Activated CD4-positive, alpha-beta T cell treated with anti-CD3 and anti-CD28 coated beads, Interleukin-2, Interleukin-6, amounts not matched to agents 100 ng/mL and 50 ng/mL, durations not matched to agents 16 hours and 8 hours (primary cell): ENCODE measurements around the gene UQCR10.
A peak's percentile ranks its signal among the peaks of the same experiment; 100 is the strongest.
"Not testable (repeated sequence)": the region's sequence is repeated elsewhere in the genome, so short reads cannot be mapped to it uniquely, and the experiment has no call there.

Experiments
- DNase-seq: peaks from one replicate; pipeline ENCODE4 v3.0.0-alpha.2; 2020

UQCR10 gene

DNA sequence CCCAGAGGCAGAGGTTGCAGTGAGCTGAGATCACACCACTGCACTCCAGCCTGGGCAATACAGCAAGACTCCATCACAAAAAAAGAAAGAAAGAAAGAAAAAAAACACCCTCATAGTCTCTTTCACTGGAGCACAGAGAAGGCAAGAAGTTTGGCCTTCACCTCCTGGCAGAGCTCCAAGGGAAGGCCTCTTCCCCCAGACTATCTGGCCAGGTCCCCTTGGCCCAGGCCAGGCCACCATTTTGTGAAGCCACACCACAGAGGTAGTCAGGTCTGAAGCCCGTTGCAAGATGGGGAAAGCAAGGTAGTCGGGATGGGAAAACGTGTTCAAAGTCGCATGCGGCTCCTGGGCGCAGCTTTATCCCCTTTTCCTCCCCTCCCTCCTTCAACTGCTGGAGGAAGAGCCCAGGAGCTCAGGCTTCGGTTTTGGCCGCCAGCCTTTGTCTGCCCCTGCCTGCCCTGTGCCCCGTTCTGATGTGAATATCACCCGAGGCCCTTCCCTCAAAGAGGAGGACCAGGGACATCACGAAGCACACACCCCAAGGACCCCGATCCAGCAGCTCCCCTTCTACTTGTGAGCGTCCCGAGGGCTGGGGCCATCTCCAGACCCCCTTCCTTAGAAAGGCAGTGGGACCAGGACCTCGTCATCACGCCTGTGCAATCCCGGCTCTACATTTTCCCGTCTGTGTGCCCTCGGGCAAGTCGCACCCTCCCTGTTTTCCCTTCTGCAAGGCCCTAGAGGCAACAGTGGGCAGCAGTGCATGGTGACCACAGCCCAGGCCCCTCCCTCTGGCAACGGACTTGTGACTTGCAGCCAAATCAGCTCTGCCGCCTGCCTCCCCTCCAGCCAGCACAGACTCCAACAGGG lies 29.7 kb upstream of the UQCR10 start:
- DNase-seq: no peak

DNA sequence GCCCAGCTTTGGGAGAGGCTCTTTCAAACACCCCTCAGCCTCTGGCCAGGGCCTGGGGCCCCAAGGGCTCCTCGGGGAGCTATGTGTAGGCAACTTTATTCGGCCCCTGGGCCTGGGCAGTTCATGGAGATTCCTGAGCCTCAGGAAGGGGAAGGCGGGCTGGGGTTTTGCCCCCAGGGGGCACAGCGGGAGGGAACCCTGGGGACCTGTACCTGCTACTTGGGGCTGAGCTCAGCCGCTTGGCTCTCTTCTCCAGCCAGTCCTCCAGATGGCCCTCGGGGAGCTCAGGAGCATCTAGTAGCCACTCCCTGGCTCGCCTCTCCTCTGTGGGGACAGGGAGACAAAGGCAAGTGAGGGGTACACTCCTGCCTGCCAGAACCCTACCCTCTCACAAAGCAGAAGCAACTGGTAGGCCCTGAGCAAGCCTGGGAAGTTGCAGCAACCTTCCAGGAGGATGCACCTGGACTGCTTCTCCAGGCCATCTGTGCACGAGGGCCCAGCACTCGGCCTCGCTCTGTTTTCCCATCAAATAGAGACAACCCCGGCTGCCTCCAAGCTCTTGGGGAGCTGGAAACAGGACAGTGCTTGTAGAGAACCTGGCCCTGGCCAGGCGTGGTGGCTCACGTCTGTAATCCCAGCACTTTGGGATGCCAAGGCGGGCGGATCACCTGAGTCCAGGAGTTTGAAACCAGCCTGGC lies 28.9 kb upstream of the UQCR10 start:
- no peak for DNase-seq

DNA sequence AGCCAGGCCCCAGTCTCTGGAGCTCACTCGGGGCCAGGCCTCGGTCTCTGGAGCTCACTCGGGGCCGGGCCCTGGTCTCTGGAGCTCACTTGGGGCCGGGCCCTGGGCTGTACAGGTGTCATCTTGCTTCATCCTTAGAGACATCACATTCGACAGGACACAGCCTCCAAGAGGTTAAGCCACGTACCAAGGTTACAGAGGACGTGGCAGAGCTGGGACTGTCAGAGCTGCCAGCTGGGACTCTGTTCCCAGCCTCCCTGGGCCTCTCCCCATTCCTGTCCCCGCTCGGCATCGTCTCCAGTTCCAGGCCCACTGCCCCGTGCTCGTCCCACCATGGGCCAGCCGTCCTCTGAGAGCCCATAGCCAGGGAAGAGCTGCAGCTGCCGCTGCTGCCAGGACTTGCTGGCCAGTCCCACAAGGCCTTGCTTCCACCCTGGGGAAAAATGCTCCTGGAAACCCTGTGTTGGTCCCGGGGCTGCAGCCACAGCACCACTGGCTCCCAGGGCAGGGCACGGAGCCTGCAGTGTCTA lies 27.8 kb upstream of the UQCR10 start:
- no peak for DNase-seq

DNA sequence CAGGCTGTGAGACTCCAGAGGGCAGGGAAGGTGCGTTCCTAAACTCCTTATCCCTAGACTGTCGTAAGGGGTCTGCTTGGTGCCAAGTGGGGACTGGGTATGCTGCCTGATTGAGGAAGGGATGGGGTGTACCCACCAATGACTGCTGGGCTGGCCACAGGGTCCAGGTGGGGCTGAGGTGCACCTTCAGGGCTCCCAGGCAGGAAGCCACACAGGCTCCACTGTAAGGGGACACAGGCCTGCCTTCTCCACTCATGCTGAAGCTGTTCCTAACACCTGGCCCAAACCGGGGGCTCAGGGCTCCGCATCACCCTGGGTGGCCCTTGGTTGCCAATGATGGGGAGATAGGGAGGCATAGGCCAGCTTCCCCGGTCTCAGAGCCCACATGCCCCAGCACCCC lies 27.0 kb upstream of the UQCR10 start:
- DNase-seq: no peak

DNA sequence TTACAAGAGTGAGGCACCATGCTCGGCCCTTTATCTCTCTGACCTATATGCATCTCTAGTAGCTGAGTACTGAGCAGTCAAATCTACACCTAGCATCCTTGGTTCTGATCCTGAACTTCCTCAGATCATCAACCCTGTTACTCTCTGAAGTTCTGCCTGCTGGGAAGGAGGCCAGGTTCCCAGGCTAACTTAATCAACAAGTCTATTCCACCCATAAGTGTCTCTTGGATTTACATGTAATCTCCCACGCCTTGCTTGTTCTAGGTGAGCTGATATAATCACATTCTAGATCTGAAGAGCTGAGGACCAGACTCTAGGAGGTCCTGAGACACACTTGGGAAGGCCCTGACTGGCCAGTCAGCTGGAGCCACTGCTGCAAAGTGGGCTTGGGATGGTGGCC lies 25.2 kb upstream of the UQCR10 start:
- DNase-seq: no peak

DNA sequence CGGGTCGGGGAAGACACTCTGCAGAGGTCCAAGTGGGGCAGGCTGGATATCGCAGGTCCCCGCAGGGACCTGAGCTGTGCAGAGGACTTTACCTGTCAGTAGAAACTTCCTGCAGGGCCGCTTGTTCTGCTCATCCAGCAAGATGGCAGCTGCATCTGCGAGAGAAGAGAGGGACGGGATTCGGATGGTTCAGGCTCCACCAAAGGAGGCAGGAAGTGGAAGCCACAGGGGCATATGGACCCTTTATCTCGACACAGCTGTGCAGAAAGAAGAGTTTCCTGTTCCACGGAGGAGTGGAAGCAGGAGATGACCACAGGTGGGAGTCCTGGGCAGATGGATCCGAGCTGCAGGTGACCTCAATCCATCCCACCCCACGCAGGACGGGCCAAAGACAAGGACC lies 24.8 kb upstream of the UQCR10 start:
- DNase-seq: no peak

DNA sequence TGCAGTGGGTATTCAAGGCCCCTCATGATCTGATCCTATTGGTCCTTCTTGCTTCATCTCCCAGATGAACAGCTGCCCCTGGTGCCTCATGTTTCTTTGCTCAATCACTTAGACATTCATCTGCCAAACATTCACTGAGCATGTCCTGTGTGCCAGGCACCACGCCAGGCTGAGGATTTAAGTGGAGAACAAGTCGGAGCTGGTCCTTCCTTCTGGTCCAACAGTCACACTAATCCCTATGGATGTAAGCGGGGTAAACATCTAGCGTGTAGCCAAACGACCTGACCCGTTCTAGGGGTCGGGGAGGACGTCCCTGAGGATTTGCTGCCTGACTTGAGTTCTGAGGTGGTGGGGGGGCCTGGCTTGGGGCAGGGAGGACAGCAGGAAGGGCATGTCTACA lies 22.3 kb upstream of the UQCR10 start:
- no peak for DNase-seq

DNA sequence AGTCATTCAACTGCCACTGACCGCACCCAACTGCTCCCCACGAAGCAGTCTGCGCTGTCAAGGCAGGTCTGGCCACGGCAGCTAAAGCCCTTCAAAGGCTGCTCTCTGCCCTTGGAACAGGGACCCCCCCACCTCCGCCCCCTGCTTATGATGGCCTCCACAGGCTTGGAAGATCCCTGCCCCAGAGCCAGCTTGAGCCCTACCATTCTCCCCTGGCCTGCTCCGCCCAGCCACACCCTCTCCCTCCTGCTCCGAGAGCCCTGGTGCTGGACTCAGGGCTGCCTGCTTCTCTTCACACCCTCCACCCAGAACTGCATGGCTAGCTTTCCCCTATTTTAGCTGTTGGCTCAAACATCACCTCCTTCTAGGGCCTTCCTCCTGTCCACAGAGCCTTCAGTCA lies 19.3 kb upstream of the UQCR10 start:
- no peak for DNase-seq

DNA sequence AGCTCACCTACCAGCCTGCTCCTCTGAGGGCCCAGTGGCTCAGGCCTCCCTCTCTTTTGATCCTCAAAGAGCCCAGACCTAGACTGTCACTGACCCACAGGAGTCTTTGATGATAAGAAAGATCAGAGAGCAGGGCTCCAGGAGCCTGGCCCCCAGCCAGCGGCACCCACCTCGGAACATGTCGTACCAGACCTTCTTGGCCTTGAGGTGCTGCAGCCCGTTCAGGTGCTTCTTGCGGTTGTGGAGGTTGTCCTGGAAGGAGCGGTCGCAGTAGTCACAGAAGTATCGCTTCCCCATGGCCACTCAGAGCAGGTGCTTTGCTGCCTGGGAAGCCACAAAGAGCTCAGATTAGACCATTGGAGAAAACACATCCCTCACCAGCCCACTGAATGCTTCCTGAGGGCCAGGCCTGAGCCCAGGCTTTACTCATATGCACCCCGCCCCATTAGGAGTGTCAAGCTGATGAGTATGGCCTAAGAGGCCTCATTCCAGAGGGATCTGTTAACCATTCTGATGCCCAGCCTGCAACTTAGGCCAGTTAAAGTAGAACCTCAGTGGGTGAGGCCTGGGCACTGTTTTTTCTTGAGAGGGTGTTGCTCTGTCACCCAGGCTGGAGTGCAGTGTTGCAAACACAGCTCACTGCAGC lies 18.8 kb upstream of the UQCR10 start:
- no peak for DNase-seq

DNA sequence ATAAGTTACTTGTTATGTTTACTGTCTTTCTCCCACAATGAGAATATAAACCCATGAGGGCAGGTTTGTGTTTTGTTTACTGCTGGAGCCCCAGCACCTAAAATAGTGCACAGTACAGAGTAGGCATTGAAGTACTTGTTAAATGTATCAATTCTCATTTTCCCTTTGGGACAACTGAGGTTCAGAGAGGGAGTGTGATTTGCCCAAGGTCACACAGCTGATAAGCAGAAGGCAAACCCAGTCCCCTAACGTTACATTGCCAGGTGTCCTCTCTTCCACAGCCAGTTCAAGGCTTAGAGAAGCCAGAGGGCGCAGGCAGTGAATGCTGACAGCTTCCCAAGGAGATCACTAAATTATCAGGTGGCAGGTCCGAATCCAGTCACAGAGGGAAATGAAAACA lies 17.1 kb upstream of the UQCR10 start:
- no peak for DNase-seq

DNA sequence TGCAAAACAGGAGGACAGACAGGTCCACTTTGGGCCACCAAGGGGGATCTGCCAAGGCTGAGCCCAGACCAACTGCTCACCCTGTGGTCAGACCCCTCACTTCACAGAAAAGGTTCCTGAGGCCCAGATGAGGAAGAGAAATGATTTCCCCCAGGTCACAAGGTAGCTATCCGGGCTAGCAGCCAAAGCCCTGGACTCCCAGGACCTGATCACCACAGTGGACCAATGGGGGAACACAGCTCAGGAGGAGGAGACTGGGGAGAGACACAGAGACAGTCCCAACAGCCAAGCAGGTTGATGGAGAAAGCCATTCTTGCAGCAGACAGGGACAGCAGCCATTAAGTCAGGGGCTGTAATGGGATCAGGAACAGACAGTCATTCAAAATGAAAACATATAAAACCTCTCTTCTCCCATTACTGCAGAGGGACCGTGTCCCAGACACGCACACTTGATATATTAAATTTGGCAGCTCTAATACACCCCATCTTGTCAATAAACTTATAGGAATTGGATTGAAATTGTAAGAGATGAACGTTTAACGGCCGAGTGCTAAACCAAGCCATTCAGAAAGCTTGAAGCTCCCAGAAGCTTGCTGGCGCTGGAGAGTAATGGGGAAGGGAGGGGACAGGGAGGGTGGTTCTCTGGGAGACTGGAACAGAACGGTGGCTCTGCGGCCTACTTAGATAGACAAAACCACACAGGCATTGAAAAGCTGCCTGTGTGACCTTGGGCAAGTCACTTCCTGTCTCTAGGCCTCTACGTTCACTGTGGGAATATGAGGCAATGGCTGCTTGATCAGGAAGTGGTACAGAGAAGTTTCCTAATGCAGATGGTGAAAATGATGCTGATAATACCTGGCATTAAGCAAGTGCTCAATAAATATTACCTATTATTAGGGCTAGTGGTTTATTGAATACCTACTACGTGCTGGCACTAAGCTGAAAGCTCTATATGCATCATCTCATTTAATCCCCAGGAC lies 16.3 kb upstream of the UQCR10 start:
- DNase-seq: peak; percentile 53

DNA sequence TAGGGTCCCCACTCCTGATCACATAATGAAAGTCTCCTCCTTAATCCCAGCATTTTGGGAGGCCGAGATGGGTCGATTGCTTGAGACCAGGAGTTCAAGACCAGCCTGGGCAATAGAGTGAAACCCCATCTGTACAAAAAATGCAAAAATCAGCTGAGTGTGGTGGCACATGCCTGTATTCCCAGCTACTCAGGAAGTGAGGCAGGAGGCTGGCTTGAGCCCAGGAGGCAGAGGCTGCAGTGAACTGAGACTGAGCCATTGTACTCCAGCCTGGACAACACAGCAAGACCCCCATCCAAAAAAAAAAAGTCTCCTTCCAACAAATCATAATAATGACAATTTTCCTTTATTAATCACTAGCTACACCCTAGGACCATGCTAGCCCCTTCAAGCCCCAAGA lies 15.5 kb upstream of the UQCR10 start:
- DNase-seq: no peak

DNA sequence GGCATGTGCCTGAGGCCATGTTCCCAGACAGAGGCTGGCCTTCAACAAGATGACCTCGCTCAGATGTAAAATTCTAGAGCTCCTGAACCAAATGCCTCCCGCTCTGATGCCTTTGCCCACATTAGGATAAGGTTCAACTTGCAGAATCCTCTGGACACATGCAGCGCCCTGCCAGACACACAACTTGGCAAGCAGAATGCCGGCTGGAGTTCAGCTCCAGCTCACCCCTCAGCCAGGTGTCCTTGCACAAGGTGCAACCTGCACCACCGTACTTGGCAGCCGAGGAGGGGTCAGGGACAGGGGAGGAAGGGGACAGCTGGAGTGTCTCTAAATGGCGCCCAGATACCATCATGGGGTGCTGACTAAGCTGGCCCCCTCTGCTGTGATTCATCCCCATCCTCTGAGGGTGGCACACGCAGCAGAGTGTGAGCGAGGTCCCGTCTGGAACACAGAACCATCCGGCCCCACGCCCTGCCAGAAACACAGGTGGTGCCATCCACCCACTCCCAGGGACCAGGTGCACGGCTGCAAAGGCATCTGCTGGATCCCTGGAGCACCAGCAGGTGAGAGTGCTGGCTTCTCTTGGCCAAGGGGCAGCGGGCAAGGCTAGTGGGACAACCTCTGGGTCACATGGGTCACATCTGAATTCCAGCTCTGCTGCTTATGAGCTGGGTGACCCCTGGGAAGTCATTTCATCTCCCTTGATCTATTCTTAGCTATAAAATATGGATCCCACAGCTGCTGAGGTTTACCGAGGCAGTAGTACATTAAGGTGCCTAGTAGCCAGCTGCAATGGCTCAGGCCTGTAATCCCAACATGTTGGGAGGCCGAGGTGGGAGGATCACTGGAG lies 13.1 kb upstream of the UQCR10 start:
- no peak for DNase-seq

DNA sequence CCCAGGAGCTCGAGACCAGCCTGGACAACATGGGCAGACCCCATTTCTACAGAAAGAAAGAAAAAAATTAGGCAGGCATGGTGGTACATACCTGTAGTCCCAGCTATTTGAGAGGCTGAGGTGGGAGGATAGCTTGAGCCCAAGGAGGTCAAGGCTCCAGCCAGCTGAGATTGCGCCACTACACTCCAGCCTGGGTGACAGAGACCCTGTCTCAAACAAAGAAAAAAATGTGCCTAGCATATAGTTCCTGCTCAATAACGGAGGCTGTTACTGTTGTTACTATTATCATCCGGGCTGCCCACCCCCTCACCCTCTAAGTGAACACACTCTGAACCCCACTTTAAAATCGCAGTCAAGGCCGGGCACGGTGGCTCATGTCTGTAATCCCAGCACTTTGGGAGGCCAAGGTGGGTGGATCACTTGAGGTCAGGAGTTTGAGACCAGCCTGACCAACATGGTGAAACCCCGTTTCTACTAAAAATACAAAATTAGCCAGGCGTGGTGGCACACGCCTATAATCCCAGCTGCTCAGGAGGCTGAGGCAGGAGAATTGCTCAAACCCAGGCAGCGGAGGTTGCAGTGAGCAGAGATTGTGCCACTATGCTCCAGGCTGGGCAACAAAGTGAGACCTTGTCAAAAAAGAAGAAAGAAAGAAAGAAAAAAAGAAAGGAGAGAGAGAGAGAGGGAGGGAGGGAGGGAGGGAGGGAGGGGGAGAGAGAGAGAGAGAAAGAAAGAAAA lies 12.3 kb upstream of the UQCR10 start:
- not testable (repeated sequence) for DNase-seq

DNA sequence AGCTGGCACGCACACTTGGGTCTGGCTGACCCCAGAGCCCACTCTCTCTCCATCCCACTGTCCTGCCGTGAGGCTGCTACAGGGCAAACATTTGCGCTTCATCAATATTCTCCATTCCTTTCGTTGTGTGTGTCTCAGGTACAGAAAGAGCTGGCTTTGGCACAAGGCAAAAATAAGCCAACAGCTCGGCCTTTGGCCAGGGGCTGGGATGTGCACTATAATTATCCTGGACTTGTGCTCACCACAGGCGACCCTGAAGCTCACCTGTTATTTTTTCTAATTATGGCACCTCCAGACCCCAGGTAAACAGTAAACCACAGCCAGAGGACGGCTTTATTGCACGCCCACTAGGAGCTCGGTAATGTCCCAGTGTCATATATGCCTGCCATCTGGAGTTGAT lies 11.3 kb upstream of the UQCR10 start:
- DNase-seq: no peak

DNA sequence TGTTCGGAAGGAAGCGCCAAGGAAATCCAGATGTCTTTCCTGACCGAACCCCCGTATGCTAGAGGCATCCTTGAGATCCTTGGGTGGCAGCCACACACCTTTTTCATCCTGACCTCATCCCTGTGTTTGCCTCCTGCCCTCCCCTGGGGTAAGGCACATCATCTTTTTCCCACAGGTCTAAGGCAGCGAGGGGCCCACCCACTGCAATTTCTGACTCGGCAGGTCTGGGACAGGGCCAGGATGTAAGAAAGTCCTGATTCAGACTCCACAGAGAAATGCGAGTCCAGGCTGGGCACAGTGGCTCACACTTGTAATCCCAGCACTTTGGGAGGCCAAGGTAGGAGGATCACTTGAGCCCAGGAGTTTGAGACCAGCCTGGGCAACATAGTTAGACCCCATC lies 10.8 kb upstream of the UQCR10 start:
- DNase-seq: no peak

DNA sequence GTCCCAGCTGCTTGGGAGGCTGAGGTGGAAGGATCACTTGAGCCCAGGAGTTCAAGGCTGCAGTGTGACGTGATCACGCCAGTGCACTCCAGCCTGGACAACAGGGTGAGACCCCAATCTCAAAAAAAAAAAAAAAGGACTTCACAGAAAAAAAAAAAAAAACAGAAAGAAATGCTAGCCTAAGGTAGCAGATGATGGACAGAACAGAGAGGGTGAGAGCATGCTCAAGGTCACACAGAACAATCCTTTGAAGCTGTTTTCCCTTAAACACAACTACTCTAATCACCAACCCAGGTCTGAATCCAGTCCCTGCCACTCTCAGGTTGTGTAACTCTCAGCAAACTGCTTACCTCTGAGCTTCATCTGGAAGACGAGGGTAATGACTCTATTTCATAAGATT lies 10.1 kb upstream of the UQCR10 start:
- DNase-seq: no peak

DNA sequence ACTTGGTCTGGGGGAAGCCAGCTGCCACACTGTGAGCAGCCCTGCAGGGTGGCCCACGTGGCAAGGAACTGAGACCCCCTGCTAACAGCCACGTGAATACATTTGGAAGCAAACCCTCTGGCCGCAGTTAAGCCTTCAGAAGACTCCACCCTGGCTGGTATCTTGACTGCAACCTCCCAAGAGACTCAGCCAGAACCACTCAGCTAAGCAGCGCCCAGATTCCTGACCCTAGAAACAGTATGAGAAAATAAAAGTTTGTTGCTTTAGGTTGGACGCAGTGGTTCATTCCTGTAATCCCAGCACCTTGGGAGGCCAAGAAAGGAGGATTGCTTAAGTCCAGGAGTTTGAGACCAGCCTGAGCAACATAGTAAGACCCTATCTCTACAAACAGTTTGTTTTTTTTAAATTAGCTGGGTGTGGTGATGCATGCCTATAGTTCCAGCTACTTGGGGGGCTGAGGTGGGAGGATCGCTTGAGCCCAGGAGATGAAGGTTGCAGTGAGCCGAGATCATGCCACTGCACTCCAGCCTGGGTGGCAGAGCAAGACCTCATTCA lies 9.0 kb upstream of the UQCR10 start:
- DNase-seq: no peak

DNA sequence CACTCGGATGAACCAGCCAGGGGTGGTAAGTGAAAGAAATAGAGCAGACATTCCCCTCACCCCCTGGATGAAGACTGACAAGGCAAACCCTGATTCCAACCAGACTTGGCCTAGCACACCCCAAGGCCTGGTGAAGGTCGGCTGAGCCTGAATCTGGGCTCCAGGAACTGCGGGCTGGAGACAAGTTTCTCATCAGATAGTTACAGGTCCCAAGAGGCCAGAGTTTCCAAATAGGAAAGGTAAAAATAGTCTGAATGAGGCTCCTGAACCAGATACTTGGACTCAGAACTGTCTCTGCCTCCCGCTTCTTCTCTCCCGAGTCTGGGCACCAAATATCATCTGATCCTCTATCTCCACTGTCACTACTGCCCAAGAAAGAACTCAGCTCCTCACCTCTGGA lies 8.2 kb upstream of the UQCR10 start:
- no peak for DNase-seq

DNA sequence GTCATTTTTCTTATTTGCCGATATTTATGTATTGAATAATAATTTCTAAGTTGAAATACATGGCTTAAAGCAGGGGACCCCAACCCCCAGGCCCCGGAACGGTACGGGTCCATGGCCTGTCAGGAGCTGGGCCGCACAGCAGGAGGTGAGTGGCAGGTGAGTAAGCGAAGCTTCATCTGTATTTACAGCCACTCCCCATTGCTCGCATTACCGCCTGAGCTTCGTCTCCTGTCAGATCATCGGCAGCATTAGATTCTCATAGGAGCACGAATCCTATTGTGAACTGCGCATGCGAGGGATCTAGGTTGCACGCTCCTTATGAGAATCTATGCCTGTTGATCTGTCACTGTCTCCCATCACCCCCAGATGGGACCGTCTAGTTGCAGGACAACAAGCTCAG lies 4.9 kb upstream of the UQCR10 start:
- DNase-seq: no peak
